HepG2 (cell line): ENCODE measurements around the gene MEF2B. TPM values are rescaled to one million over a fixed set of nuclear protein-coding genes. Genes with fewer than 3 reads are reported as not detected.
A peak's percentile ranks its signal among the peaks of the same experiment; 100 is the strongest.

Experiments
- ATAC-seq: fragments of 200-7000 bp; cut with Tn5 transposase; 3 replicates; pipeline ENCODE4 v1.9.1; 2020; ENCODE audit warnings: mild to moderate bottlenecking, moderate library complexity
- BruUV-seq: library from RNA; stranded (reverse); fragments of 400-500 nt; replicated peaks from 2 replicates; lab custom pipeline; 2021; lab: Mats Ljungman, UMichigan
- CTCF ChIA-PET: fragments of 300-600 bp; formaldehyde crosslinking; extraction: SDS; loops from one replicate; lab custom pipeline; 2021; ENCODE audit warnings: low total read pairs, inconsistent platforms, low intra/inter-chr PET ratio; lab: Yijun Ruan, JAX
- POLR2A ChIA-PET: fragments of 350-600 bp; sonication (Branson Sonifier 250); formaldehyde crosslinking; loops from one replicate; lab custom pipeline; 2020; ENCODE audit warnings: antibody characterized with exemption, inconsistent platforms; lab: Yijun Ruan, JAX
- DNase-seq: peaks from one replicate; pipeline ENCODE4 v3.0.0-alpha.2; 2015; ENCODE audit warnings: low spot score
- FAIRE-seq: peaks from 3 replicates; lab custom pipeline; 2011; peaks lifted over from hg19 to GRCh38; lab: Jason Lieb, UNC
- H2AFZ ChIP-seq: one replicate; pipeline ENCODE4 v1.6.1; 2011; ENCODE audit warnings: low read length, inconsistent platforms
- H3K27ac ChIP-seq: fragments of 300-600 bp; 3 replicates; pipeline ENCODE4 v1.8.0; 2011; ENCODE audit warnings: mixed run types, mild to moderate bottlenecking, mixed read lengths, low read length, inconsistent platforms; ENCODE audit not compliant: insufficient read depth; ENCODE audit errors: extremely low read length
- H3K27me3 ChIP-seq, 2 experiments: fragments of 200-600 bp in 1 of 2; 2 replicates in 1 of 2; 3 replicates in 1 of 2; pipeline versions ENCODE4 v1.6.0 to v1.8.0; 2011; ENCODE audit warnings: low read length in 2 of 2, mild to moderate bottlenecking in 2 of 2, moderate library complexity in 2 of 2, inconsistent platforms in 1 of 2; ENCODE audit not compliant: insufficient read depth in 2 of 2, control insufficient read depth in 1 of 2
- H3K36me3 ChIP-seq, 2 experiments: fragments of 200-600 bp in 1 of 2; replicated peaks in 1 of 2; 2 replicates in 1 of 2; 3 replicates in 1 of 2; pipeline versions ENCODE4 v1.5.1 to v1.8.0; 2011; ENCODE audit warnings: low read length in 2 of 2, inconsistent platforms in 1 of 2; ENCODE audit not compliant: insufficient read depth in 2 of 2, control insufficient read depth in 1 of 2
- H3K4me1 ChIP-seq: 2 replicates; pipeline ENCODE4 v1.5.1; 2012; ENCODE audit warnings: low read length, inconsistent platforms; ENCODE audit not compliant: insufficient read depth
- H3K4me2 ChIP-seq: 2 replicates; pipeline ENCODE4 v1.6.0; 2011; ENCODE audit warnings: low read depth, low read length, inconsistent platforms
- H3K4me3 ChIP-seq, 3 experiments: fragments of 200-600 bp in 1 of 3; sonication (generic), shearing (Covaris generic) in 1 of 3; replicated peaks in 1 of 3; 2 replicates each; pipeline ENCODE4 v1.5.1; 2011 to 2016; ENCODE audit warnings: low read length in 3 of 3, inconsistent platforms in 2 of 3, low read depth in 2 of 3, mild to moderate bottlenecking in 2 of 3, control low read depth in 1 of 3, mixed read lengths in 1 of 3; ENCODE audit not compliant: insufficient read depth in 1 of 3
- H3K79me2 ChIP-seq: one replicate; pipeline ENCODE4 v1.6.1; 2011; ENCODE audit warnings: low read length, inconsistent platforms; ENCODE audit not compliant: insufficient read depth
- H3K9ac ChIP-seq: 2 replicates; pipeline ENCODE4 v1.6.0; 2011; ENCODE audit warnings: mild to moderate bottlenecking, low read depth, low read length, inconsistent platforms; ENCODE audit not compliant: insufficient read depth
- H3K9me3 ChIP-seq: 2 replicates; pipeline ENCODE4 v1.5.1; 2012; ENCODE audit warnings: mild to moderate bottlenecking, low read length
- H4K20me1 ChIP-seq: 2 replicates; pipeline ENCODE4 v1.6.0; 2011; ENCODE audit warnings: inconsistent platforms, mild to moderate bottlenecking, low read length, moderate library complexity; ENCODE audit not compliant: insufficient read depth
- GABPA ChIP-seq, 2 experiments: IDR thresholded peaks; 2 replicates each; pipeline ENCODE4 v1.6.1; 2011 to 2016; ENCODE audit warnings: low read depth in 2 of 2, low read length in 1 of 2, missing biosample characterization in 1 of 2, missing genetic modification characterization in 1 of 2
- RCOR2 ChIP-seq: IDR thresholded peaks from 2 replicates; pipeline ENCODE4 v1.6.1; 2016; ENCODE audit warnings: missing biosample characterization, missing genetic modification reagents
- TEAD2 ChIP-seq: sonication (generic); formaldehyde crosslinking; IDR thresholded peaks from 2 replicates; pipeline ENCODE4 v1.9.0; 2021; ENCODE audit warnings: missing genetic modification reagents
- WGBS: methylation state at CpG from one replicate; pipeline ENCODE4 v1.1.6; 2017; ENCODE audit warnings: low lambda C conversion rate; 5-methylcytosine and 5-hydroxymethylcytosine counted together
- in situ Hi-C: cut with HindIII; loops from 2 replicates; pipeline ENCODE4 v1.10.0; 2017; ENCODE audit warnings: low pct_unique_long_range_greater_than_20kb; ENCODE audit not compliant: extremely low pct_ligation_motif_present
- intact Hi-C: fragments of 100-400 bp; cut with micrococcal nuclease; formaldehyde crosslinking; loops from one replicate; pipeline ENCODE4 v1.10.0; 2022; ENCODE audit not compliant: unreplicated experiment
- polyA plus RNA-seq, 8 experiments: library from polyadenylated mRNA; depleted of rRNA in 3 of 8; stranded (reverse) in 7 of 8; unstranded in 1 of 8; fragments of >200 nt; fragmentation: Illumina TruSeq in 4 of 8; extraction: Trizol in 4 of 8; gene quantifications; 2 replicates each; pipeline versions ENCODE4 v1.2.1 to v1.2.3, GENCODE V29; 2011 to 2016; ENCODE audit warnings: low read depth in 4 of 8, missing spikeins in 1 of 8, mixed read lengths in 1 of 8; ENCODE audit not compliant: insufficient read depth in 1 of 8
- total RNA-seq, 5 experiments: library from RNA; depleted of rRNA; stranded (reverse); fragments of >200 nt; fragmentation: Illumina TruSeq; extraction: Trizol; gene quantifications; 2 replicates each; pipeline ENCODE4 v1.2.3, GENCODE V29; 2016; ENCODE audit warnings: low read depth in 1 of 5
- TF ChIP-seq, protein P1 (sequence below): sonication (generic); formaldehyde crosslinking; IDR thresholded peaks from 2 replicates; pipeline ENCODE4 v1.8.1; 2023; ENCODE audit warnings: mild to moderate bottlenecking, missing genetic modification reagents

Gene MEF2B
- total and polyA plus RNA-seq, 2 of the 13 experiments (the other 11 are each of a cell fraction or from before 2014, with no cell fraction given): 1.2 to 1.7 TPM

DNA sequence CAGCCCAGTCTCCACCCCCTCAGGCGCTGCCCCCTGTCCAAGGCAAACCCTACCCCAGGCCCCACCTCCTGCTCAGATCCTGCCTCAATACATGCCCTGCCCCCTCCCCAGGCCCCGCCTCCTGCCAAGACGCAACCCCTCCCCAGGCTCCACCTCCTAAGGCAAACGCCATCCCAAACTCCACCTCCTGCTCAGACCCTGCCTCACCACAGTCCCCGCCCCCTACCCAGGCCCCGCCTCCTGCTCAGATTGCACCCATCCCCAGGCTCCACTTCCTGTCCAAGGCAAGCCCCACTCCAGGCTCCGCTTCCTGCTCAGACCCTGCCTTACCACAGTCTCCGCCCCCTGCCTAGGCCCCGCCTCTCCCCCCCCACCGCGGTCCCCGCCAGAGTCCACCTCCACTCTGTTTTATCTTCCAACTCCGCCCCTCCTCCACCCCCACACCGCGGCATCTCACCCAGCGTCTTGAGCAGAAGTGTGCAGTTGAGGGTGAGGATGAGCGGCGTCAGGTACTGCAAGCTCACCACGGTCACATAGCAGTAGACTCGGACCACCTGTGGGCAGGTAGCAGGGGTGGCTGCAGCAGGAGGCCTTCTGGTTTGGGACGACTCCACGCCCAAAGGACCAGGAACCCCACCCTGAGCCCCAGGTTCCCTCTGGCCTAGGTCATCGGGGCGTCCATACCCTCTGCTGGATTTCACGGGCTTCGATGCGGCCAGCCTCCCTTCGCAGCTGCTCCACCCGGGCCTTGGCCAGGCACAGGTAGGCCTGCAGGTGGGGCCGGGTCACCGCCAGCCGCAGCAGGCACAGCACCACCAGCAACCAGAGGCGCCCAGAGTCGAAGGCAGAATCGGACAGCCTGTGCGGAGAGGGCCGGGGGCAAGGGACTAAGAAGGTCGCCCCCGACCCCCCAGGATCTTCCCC is 49.5 kb downstream of the MEF2B start:
- no peak for TF ChIP-seq GABPA (IDR thresholded peaks at IDR 0.05; ENCODE audit: low read depth, low read length)
- TF ChIP-seq GABPA (CRISPR knock-in tag; IDR thresholded peaks at IDR 0.05; ENCODE audit: low read depth): peak; percentile 15; the same call in 1 of the 2 replicates
- no peak for TF ChIP-seq RCOR2
- TF ChIP-seq, protein P1, sequence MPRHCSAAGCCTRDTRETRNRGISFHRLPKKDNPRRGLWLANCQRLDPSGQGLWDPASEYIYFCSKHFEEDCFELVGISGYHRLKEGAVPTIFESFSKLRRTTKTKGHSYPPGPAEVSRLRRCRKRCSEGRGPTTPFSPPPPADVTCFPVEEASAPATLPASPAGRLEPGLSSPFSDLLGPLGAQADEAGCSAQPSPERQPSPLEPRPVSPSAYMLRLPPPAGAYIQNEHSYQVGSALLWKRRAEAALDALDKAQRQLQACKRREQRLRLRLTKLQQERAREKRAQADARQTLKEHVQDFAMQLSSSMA (CRISPR knock-in tag): no peak
- no peak for TF ChIP-seq TEAD2 (CRISPR knock-in tag)
- DNase-seq: peak; percentile 35
- BruUV-seq: no TSS peak

More for the DNA sequence above, 49.5 kb downstream of the MEF2B start:
- H3K36me3 ChIP-seq: no peaks in the 10 kb centered on the region; a peak in 2 of 5 replicates
- no peaks in the 10 kb centered on the region for H3K9me3 ChIP-seq
- H2AFZ ChIP-seq: no peak overlapping the region
- 95% methylated on average over 35 of the region's 39 CpGs for whole genome bisulfite sequencing
- H3K4me2 ChIP-seq: no peak overlapping the region
- no peaks in the 10 kb centered on the region for H4K20me1 ChIP-seq
- H3K27me3 ChIP-seq: no peaks in the 10 kb centered on the region
- no peaks in the 10 kb centered on the region for H3K79me2 ChIP-seq
- no peak overlapping the region for H3K27ac ChIP-seq
- intact Hi-C loops (no loop called here), in situ Hi-C loops (no loop called here)
- CTCF ChIA-PET: no interaction called here
- POLR2A ChIA-PET: no interaction called here
- no peak for FAIRE-seq
- ATAC-seq: peak; percentile 47
- no peak overlapping the region for H3K4me3 ChIP-seq
- no peak overlapping the region for H3K9ac ChIP-seq
- H3K4me1 ChIP-seq: peaks cover 4% of the 10 kb centered on the region; the same call in 1 of the 2 replicates
